ENCODE data around the gene GPBP1L1. TPM values are rescaled to one million over a fixed set of nuclear protein-coding genes. Genes with fewer than 3 reads are reported as not detected.
"Not testable (repeated sequence)": the region's sequence is repeated elsewhere in the genome, so short reads cannot be mapped to it uniquely, and the experiment has no call there.

GPBP1L1 gene
- total and polyA plus RNA-seq, 10 donors, result 36.3 to 174 (median 130) TPM

DNA sequence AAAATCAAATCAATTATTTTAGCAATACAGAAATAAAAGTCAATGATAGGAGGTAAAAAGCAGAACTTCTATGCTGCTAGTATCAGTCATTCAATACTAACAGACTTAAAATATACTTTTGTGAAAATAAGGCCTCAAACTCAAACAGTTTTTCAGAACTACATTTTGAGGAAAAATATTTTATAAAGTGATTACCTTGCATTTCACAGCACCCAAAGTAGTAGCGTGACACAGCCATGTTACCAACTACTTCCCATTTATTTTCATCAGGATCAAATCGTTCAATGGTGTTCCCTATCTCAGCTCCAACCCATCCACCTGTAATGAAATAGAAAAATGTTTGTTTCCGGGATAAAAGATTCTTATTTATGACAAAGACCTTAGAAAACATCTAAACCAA is 30.4 kb upstream of the GPBP1L1 start:
- WGBS, 5 donors, result 89 to 97% (median 91%) methylated on average over 3 of the region's 3 CpGs
- no peak overlapping the region for H3K4me3 ChIP-seq
- H3K4me1 ChIP-seq, result no peaks in the 10 kb centered on the region
- no peak overlapping the region for H3K27ac ChIP-seq
- H3K36me3 ChIP-seq, result peaks cover 0 to 72% (median 14%) of the 10 kb centered on the region in 6 donors
- no peak for DNase-seq
- no peaks in the 10 kb centered on the region for H3K9me3 ChIP-seq
- intact Hi-C loops (cut with DNase I; ENCODE audit: low total_unique reads), result no loop called here
- no peaks in the 10 kb centered on the region for H3K27me3 ChIP-seq (replicated peaks in 1 of 7)
- TF ChIP-seq POLR2AphosphoS5 (IDR thresholded peaks at IDR 0.05), result no peak
- TF ChIP-seq POLR2A (IDR thresholded peaks at IDR 0.05), result no peak
- TF ChIP-seq, protein P1, sequence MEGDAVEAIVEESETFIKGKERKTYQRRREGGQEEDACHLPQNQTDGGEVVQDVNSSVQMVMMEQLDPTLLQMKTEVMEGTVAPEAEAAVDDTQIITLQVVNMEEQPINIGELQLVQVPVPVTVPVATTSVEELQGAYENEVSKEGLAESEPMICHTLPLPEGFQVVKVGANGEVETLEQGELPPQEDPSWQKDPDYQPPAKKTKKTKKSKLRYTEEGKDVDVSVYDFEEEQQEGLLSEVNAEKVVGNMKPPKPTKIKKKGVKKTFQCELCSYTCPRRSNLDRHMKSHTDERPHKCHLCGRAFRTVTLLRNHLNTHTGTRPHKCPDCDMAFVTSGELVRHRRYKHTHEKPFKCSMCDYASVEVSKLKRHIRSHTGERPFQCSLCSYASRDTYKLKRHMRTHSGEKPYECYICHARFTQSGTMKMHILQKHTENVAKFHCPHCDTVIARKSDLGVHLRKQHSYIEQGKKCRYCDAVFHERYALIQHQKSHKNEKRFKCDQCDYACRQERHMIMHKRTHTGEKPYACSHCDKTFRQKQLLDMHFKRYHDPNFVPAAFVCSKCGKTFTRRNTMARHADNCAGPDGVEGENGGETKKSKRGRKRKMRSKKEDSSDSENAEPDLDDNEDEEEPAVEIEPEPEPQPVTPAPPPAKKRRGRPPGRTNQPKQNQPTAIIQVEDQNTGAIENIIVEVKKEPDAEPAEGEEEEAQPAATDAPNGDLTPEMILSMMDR (IDR thresholded peaks at IDR 0.05 in 8 of 11, conservative IDR thresholded peaks at IDR 0.05 in 3 of 11), result no peak

DNA sequence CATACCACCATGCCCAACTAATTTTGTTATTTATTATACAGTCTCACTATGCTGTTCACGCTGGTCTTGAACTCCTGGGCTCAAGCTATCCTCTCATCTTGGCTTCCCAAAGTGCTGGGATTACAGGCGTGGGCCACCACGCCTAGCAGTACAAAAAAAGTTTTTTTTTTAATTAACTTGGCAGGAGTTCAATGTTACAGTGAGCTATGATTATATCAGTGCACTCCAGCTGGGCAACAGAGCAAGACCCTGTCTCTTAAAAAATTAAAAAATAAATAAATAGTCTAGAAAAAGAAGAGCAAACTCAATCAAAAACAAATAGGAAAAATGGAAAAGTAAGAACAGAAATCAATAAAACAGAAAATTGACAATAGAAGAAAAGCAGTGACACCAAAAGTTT is 27.4 kb upstream of the GPBP1L1 start:
- no peaks in the 10 kb centered on the region for H3K27me3 ChIP-seq (replicated peaks in 1 of 7)
- WGBS, 5 donors, result 87 to 92% (median 89%) methylated on average over 3 of the region's 3 CpGs
- H3K36me3 ChIP-seq, result peaks cover 0 to 82% (median 20%) of the 10 kb centered on the region in 6 donors
- H3K4me1 ChIP-seq, result no peaks in the 10 kb centered on the region
- H3K27ac ChIP-seq, result no peak overlapping the region
- TF ChIP-seq, protein P1 (IDR thresholded peaks at IDR 0.05 in 8 of 11, conservative IDR thresholded peaks at IDR 0.05 in 3 of 11), result no peak
- TF ChIP-seq POLR2A (IDR thresholded peaks at IDR 0.05) (no peak), POLR2AphosphoS5 (IDR thresholded peaks at IDR 0.05) (no peak)
- no peak overlapping the region for H3K4me3 ChIP-seq
- intact Hi-C loops (cut with DNase I; ENCODE audit: low total_unique reads), result no loop called here
- peaks cover 0 to 2% (median under 1%) of the 10 kb centered on the region in 8 donors for H3K9me3 ChIP-seq
- no peak for DNase-seq

DNA sequence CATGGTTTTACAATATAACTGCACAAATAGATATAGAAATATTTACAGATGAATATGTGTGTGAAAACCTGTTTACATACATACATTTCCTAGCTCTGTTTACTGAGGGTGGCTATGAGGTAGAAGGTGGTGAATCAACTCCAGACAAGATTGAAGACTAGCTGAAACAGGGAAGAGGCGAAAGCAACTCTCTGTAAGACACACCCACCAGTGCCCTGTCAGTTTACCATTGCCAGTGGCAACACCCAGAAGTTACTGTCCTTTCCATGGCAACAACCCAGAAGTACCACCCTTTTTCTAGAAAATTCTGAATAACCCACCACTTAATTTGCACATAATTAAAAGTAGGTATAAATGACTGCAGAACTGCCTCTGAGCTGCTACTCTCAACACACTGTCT is 18.3 kb upstream of the GPBP1L1 start:
- no peak for TF ChIP-seq POLR2AphosphoS5 (IDR thresholded peaks at IDR 0.05)
- TF ChIP-seq, protein P1 (IDR thresholded peaks at IDR 0.05 in 8 of 11, conservative IDR thresholded peaks at IDR 0.05 in 3 of 11), result no peak
- no peak for TF ChIP-seq POLR2A (IDR thresholded peaks at IDR 0.05)
- intact Hi-C loops (cut with DNase I; ENCODE audit: low total_unique reads), result no loop called here
- Histone ChIP-seq H3K36me3 (peaks cover 2 to 59% (median 18%) of the 10 kb centered on the region in 6 donors), H3K4me1 (no peaks in the 10 kb centered on the region), H3K27me3 (replicated peaks in 1 of 7) (no peaks in the 10 kb centered on the region), H3K9me3 (peaks cover 0 to 22% (median 17%) of the 10 kb centered on the region in 8 donors), H3K4me3 (no peak overlapping the region), H3K27ac (no peak overlapping the region)
- DNase-seq, result no peak
- WGBS, 5 donors, result 90 to 100% (median 91%) methylated on average over 1 of the region's 1 CpG

DNA sequence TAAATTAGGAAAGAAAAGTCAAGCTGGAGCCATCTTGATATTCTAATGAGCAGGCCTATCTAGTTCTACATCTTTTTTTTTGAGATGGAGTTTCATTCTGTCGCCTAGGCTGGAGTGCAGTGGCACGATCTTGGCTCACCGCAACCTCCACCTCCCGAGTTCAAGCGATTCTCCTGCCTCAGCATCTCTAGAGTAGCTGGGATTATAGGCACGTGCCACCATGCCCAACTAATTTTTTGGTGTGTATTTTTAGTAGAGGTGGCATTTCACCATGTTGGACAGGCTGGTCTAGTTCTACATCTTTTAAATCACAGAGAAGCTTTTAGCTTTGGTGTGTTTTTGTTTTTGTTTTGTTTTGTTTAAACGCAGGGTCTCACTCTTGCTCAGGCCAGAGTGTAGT is 8.5 kb upstream of the GPBP1L1 start:
- Histone ChIP-seq H3K4me3 (no peak overlapping the region), H3K36me3 (peaks cover 0 to 84% (median 55%) of the 10 kb centered on the region in 6 donors), H3K9me3 (no peaks in the 10 kb centered on the region), H3K27me3 (replicated peaks in 1 of 7) (no peaks in the 10 kb centered on the region), H3K4me1 (peaks cover 0 to 20% (median 6%) of the 10 kb centered on the region in 6 donors), H3K27ac (no peak overlapping the region)
- 90 to 97% (median 95%) methylated on average over 7 of the region's 7 CpGs for WGBS, 5 donors
- intact Hi-C loops (cut with DNase I; ENCODE audit: low total_unique reads), result no loop called here
- no peak for DNase-seq
- no peak for TF ChIP-seq POLR2A (IDR thresholded peaks at IDR 0.05)

DNA sequence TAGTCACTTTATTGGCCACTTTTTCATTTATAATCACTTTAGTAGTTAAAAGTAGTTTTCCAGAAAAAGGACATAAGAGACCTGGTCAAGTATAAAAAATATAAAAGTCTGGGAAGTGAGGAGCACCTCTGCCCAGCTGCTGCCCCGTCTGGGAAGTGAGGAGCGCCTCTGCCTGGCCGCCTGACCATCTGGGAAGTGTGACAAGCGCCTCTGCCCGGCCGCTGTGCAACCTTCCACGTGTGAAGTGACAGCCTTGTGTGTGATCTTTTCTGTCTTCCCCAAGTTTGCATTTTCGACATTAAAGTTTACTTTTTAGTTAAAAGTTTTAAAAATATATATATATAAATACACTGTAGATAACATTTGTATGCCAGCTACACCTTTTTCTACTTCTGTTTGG is 7.5 kb upstream of the GPBP1L1 start:
- intact Hi-C loops (cut with DNase I; ENCODE audit: low total_unique reads); H3K9me3 ChIP-seq; H3K4me3 ChIP-seq; DNase-seq; H3K27me3 ChIP-seq (replicated peaks in 1 of 7); H3K27ac ChIP-seq: not testable (repeated sequence)
- 83 to 95% (median 88%) methylated on average over 8 of the region's 8 CpGs for WGBS, 5 donors
- Histone ChIP-seq H3K4me1 (peaks cover 8 to 30% (median 16%) of the 10 kb centered on the region in 6 donors), H3K36me3 (peaks cover 0 to 80% (median 55%) of the 10 kb centered on the region in 6 donors)

Data from spleen (tissue), 11 donors.